Heart left ventricle (tissue), 16 donors: ENCODE measurements around the gene HHAT. TPM values are rescaled to one million over a fixed set of nuclear protein-coding genes. Genes with fewer than 3 reads are reported as not detected.

Experiments
- ATAC-seq, 4 donors: fragments of 200-7000 bp; cut with Tn5 transposase; one replicate each; pipeline ENCODE4 v1.9.1; 2020 to 2022; ENCODE audit warnings: moderate library complexity in 4 of 4, mild to moderate bottlenecking in 3 of 4, moderate number of reproducible peaks in 1 of 4
- DNase-seq, 5 donors: peaks; one replicate each; pipeline ENCODE4 v3.0.0-alpha.2; 2020
- H3K27ac ChIP-seq, 12 donors: fragments of 200-600 bp; sonication (generic) in 4 of 12; one replicate each; pipeline versions ENCODE4 v1.5.0 to v1.8.0; 2016 to 2022; ENCODE audit warnings: mild to moderate bottlenecking in 2 of 12
- H3K27me3 ChIP-seq, 9 donors: fragments of 200-600 bp; sonication (generic) in 2 of 9; one replicate each; pipeline versions ENCODE4 v1.5.1 to v1.8.0; 2016 to 2022; ENCODE audit warnings: mild to moderate bottlenecking in 3 of 9
- H3K36me3 ChIP-seq, 9 donors: fragments of 200-600 bp; sonication (generic) in 2 of 9; one replicate each; pipeline versions ENCODE4 v1.5.0 to v1.8.0; 2018 to 2022; ENCODE audit warnings: mild to moderate bottlenecking in 2 of 9
- H3K4me1 ChIP-seq, 12 donors: fragments of 200-600 bp; sonication (generic) in 4 of 12; one replicate each; pipeline versions ENCODE4 v1.5.0 to v1.8.0; 2016 to 2022; ENCODE audit warnings: mild to moderate bottlenecking in 3 of 12
- H3K4me3 ChIP-seq, 12 donors: fragments of 200-600 bp; sonication (generic) in 4 of 12; one replicate each; pipeline versions ENCODE4 v1.5.0 to v1.8.0; 2017 to 2022; ENCODE audit warnings: mild to moderate bottlenecking in 9 of 12, moderate library complexity in 4 of 12
- H3K9me3 ChIP-seq, 12 donors: fragments of 200-600 bp; sonication (generic) in 4 of 12; one replicate each; pipeline versions ENCODE4 v1.5.0 to v1.8.0; 2016 to 2022; ENCODE audit warnings: mild to moderate bottlenecking in 1 of 12
- CTCF ChIP-seq, 12 donors: fragments of 200-600 bp; sonication (generic) in 4 of 12; IDR thresholded peaks; one replicate each; pipeline versions ENCODE4 v1.5.0 to v1.8.0; 2018 to 2022; ENCODE audit warnings: antibody characterized with exemption in 12 of 12, mild to moderate bottlenecking in 5 of 12
- POLR2A ChIP-seq, 2 donors: fragments of 450-650 bp; IDR thresholded peaks; one replicate each; pipeline ENCODE4 v1.6.1; 2017; ENCODE audit warnings: antibody characterized with exemption in 2 of 2, mild to moderate bottlenecking in 2 of 2, moderate library complexity in 2 of 2
- WGBS, 4 donors: extraction: QIAGEN DNeasy Blood & Tissue Kit in 2 of 4; methylation state at CpG; one replicate each; pipeline versions ENCODE4 v1.1.5 to v1.1.7; 2013 to 2018; 5-methylcytosine and 5-hydroxymethylcytosine counted together
- intact Hi-C, 10 donors: fragments of 100-400 bp; cut with DNase I; formaldehyde crosslinking; loops; one replicate each; pipeline versions ENCODE4 v1.11.1 to v1.14.2; 2022
- long read RNA-seq, 3 donors: library from polyadenylated mRNA; unstranded; transcript quantifications; one replicate each; pipeline ENCODE4 v2.0.0, GENCODE V29; 2020 to 2021
- polyA plus RNA-seq, 2 donors: library from polyadenylated mRNA; stranded (reverse); fragments of 200-250 nt; gene quantifications; one replicate each; pipeline ENCODE4 v1.2.3, GENCODE V29; 2013
- total RNA-seq, 9 donors: library from RNA; depleted of rRNA in 2 of 9; stranded (reverse); fragments of >200 nt in 2 of 9; fragmentation: NEBNext Ultra II Directional in 3 of 9; extraction: Animal tissue kit (Norgen Biotek cat#: 25700) in 3 of 9; gene quantifications; one replicate each; pipeline versions ENCODE4 v1.1.0 to v1.2.4, GENCODE V29; 2016 to 2023
- donor health status: ischemic (EF 13 %, LVEDD 7.1; RV severe dilation, severe dysfunction).
- donor health status: healthy with polysubstance abuse.
- donor health status: DM: no; HTN: yes; CAD: no.
- donor health status: DM: no; HTN: no; CAD: no.
- donor health status: ischemic (EF 25% LVEDD 6.9; RV normal size, moderate dysfunction).
- donor health status: ischemic (EF 25% LVEDD 5.7; RV mildly dilated, moderate dysfunction).
- donor health status: healthy.
- donor health status: DM: yes; HTN: yes; CAD: no.
- donor health status: ischemic (EF 35%, LVEDD 5.7; RV mildly dilated, moderate dysfunction).
- donor health status: nonischemic (EF 11% LVEDD 7.7; RV severe dilation, severe dysfunction).
- donor health status: DM: yes; HTN: yes; CAD: no.
- donor health status: PGD.
- donor health status: ischemic (EF 29% LVEDD 5.4; RV normal size, mild dysfunction).
- donor health status: nonischemic (EF 23%, LVEDD 6.1; RV moderate dilation, normal function).

HHAT gene
- 1 to 10 TPM; 1.1 to 4.7 (median 2.9) TPM for total RNA-seq
- 1 to 10 TPM in 1 of 2 donors, under 1 TPM in 1; 0.98 to 1.1 TPM for polyA plus RNA-seq
- long read RNA-seq, donor 1, partial matches to known transcripts = 2 of 5 reads
- long read RNA-seq, donor 1, other reads (novel, unspliced or antisense) = 2 of 5 reads
- long read RNA-seq, donor 2, partial matches to known transcripts = 1 of 13 reads
- long read RNA-seq, donor 2, other reads (novel, unspliced or antisense) = 7 of 13 reads
- long read RNA-seq, donor 3, partial matches to known transcripts = 0 of 1 reads
- long read RNA-seq, donor 3, other reads (novel, unspliced or antisense) = 1 of 1 reads

DNA sequence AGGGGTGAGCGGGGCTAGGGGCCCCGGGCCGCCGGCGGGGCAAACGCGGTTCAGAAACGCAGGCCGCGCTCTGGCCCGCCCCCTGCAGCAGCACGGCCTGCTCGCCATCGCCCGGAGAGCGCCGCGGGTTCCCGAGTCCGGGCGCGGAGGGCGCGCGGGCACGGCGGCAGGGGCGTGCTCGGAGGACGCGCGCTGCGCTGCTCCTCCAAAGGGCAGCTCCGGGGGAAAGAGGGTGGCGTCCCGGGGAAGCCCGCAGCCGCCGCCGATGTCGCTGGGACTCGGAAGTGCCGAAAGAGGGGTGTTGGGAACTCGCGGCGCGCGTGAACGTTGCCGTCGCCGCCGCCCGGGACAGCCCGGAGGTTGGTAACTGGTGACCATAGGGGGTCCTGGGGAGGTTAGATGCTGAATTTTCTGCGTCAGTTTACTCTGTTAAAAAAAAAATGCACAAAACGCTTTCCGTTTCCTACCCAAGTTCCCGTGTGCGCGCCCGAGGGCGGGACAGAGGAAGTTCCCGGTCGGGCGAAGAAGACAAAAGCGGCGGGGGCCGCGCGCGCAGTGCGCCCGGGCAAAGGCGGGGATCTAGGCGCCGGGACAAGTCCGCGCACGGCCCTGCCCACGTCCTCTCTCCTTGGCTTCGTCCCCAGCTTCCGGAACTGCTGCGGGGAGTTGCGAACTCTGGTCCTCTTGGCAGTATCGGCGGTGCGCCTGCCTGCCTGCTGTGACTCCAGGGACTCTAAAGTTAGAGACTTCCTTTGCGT lies at the start of gene HHAT:
Gene HHAT, plus strand, starts transcription at position 157 of the 758 bp plus-strand sequence. CDS start 20,074 bp downstream, outside the sequence.
- H3K27me3 ChIP-seq = no peaks in the 10 kb centered on the region
- peaks cover 0 to 29% (median 15%) of the 10 kb centered on the region in 12 donors for H3K4me1 ChIP-seq
- no peaks in the 10 kb centered on the region for H3K36me3 ChIP-seq
- peaks cover 0 to 19% (median 0%) of the 10 kb centered on the region in 12 donors for H3K9me3 ChIP-seq
- intact Hi-C loops = loop anchor here in 1 of 10 donors (2.0 to 5.0 kb wide), 2 partner anchors 18 to 97 kb away; partner anchors contain the start of gene SERTAD4
- ATAC-seq (peak; percentile 77 to 95 (median 94)), DNase-seq (peak; percentile 84 to 93 (median 92))
- H3K4me3 ChIP-seq = peak within 1 kb of the TSS; percentile 63 to 89 (median 76)
- 0 to 1% (median 0%) methylated on average over 82 to 89 of the region's 89 CpGs for WGBS, 4 donors
- peak in 1 of 2 donors; percentile 50 for TF ChIP-seq POLR2A (IDR thresholded peaks at IDR 0.05)
- peak in 4 of 12 donors; percentile 18 to 50 (median 31) for TF ChIP-seq CTCF (IDR thresholded peaks at IDR 0.05)
- peak within 1 kb of the TSS; percentile 87 to 99 (median 97) for H3K27ac ChIP-seq

- no peak for TF ChIP-seq CTCF (IDR thresholded peaks at IDR 0.05)
- peaks cover 0 to 29% (median 17%) of the 10 kb centered on the region in 12 donors for H3K9me3 ChIP-seq
- H3K4me3 ChIP-seq = no peak overlapping the region
- H3K27me3 ChIP-seq = no peaks in the 10 kb centered on the region
- H3K36me3 ChIP-seq = no peaks in the 10 kb centered on the region
- intact Hi-C loops = no loop called here
- H3K27ac ChIP-seq = no peak overlapping the region
- 65 to 84% (median 73%) methylated on average over 5 of the region's 5 CpGs for WGBS, 4 donors
- ATAC-seq (no peak), DNase-seq (no peak)
- H3K4me1 ChIP-seq = no peaks in the 10 kb centered on the region
Measured at GRCh38 chr1:210280221-210280620, 48.5 kb upstream of the HHAT start.

GRCh38 chr1:210288116-210288515 lies 40.6 kb upstream of the HHAT start:
- 86 to 95% (median 91%) methylated on average over 4 of the region's 4 CpGs for WGBS, 4 donors
- intact Hi-C loops = no loop called here
- ATAC-seq (no peak), DNase-seq (no peak)
- Histone ChIP-seq H3K27ac (no peak overlapping the region), H3K27me3 (peaks cover 0 to 29% (median 0%) of the 10 kb centered on the region in 9 donors), H3K4me1 (peaks cover 0 to 22% (median 9%) of the 10 kb centered on the region in 12 donors), H3K4me3 (no peak overlapping the region), H3K9me3 (no peaks in the 10 kb centered on the region), H3K36me3 (no peaks in the 10 kb centered on the region)
- TF ChIP-seq POLR2A (IDR thresholded peaks at IDR 0.05) (no peak), CTCF (IDR thresholded peaks at IDR 0.05) (no peak)

DNA sequence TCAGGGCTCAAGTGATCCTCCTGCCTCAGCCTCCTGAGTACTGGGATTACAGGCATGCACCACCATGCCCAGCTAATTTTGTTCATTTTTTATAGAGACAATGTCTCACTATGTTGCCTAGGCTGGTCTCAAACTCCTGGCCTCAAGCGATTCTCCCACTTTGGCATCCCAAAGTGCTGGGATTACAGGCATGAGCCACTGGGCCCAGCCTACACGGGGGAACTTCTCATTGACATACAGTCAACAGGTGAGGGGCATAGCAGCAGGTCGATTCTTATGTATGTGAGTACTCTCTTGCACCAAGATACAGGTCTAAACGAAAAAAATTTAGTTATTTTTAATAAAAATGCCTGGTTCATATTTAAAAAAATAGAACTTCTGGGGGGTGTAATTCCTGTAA lies 39.5 kb upstream of the HHAT start:
- TF ChIP-seq POLR2A (IDR thresholded peaks at IDR 0.05) (no peak), CTCF (IDR thresholded peaks at IDR 0.05) (no peak)
- Histone ChIP-seq H3K9me3 (no peaks in the 10 kb centered on the region), H3K27ac (no peak overlapping the region), H3K4me1 (peaks cover 0 to 31% (median 12%) of the 10 kb centered on the region in 12 donors), H3K36me3 (no peaks in the 10 kb centered on the region), H3K4me3 (no peak overlapping the region), H3K27me3 (peaks cover 0 to 33% (median 0%) of the 10 kb centered on the region in 9 donors)
- intact Hi-C loops = no loop called here
- DNase-seq (no peak), ATAC-seq (no peak)
- WGBS, 4 donors = 73 to 91% (median 86%) methylated on average over 4 of the region's 4 CpGs
